Measurements from ENCODE around the gene HS6ST1. TPM values are rescaled to one million over a fixed set of nuclear protein-coding genes. Genes with fewer than 3 reads are reported as not detected.
"Not testable (repeated sequence)": the region's sequence is repeated elsewhere in the genome, so short reads cannot be mapped to it uniquely, and the experiment has no call there.

The HS6ST1 gene
- polyA plus RNA-seq, 1 donor from 2014 or later = 4.3 TPM

DNA sequence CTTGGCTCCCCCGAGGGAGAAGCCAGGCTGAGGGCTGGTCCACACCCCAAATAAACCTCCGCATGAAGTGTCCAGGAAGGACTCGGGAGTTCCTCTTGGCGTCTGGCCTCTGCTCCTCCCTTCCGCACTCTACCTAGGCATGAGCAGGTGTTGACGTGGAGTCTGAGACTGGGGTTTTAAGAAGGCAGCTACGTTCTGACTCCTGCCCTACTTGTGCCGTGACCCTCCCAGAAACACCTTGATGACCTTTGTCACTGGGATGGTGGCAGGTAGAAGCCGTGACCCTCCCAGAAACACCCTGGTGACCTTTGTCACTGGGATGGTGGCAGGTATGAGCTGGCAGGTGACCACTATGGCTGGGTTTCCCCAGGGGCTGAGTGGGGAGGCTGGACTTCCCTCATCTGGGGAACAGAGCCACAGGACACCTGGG, 54.8 kb downstream of the HS6ST1 start:
- H3K4me3 Mint-ChIP-seq = no peak overlapping the region
- H3K27ac Mint-ChIP-seq = no peak overlapping the region
- peaks cover 0 to 2% (median 0%) of the 10 kb centered on the region in 3 donors for H3K4me1 Mint-ChIP-seq
- no peaks in the 10 kb centered on the region for H3K27me3 Mint-ChIP-seq
- H3K36me3 Mint-ChIP-seq = no peaks in the 10 kb centered on the region
- H3K9me3 Mint-ChIP-seq = no peaks in the 10 kb centered on the region

DNA sequence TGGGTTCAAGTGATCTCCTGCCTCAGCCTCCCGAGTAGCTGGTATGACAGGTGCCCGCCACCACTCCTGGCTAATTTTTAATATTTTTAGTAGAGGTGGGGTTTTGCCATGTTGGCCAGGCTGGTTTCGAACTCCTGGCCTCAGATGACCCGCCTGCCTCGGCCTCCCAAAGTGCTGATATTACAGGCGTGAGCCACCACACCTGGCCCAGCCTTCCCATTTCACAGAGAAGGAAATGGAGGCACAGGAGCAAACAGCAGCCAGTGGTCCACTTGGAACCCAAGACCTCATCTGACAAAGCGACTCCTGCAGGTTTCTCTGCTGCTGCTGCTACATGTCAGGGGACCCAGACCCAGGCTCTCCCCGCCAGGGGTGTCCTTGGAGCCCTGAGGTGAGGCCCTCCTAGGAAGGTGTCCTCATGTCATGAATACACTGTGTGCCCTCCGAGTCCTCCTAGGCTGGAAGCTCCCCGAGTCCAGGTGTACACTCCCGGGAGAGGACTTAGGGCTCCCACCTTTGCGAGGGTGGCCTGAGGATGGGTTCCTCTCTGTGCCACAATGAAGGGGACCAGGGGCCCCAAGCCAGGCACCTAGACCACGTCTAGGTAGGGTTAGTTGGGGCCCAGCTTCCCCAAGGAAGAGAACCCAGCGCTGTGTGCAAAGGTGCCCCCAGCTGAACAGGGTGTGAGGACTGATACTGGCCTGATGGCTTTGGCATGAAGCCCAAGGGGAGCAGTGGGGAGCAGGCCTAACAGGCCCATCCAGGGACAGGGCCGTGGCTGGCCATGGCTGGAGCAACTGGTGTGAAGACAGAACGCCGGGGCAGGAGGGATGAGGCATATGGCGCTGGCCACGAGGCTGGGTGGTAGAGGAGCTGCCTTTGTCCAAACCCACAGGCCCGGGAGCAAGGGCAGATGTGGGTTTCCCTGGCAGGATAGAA, 56.1 kb downstream of the HS6ST1 start:
- Mint-ChIP-seq H3K4me1 (peaks cover 0 to 2% (median 0%) of the 10 kb centered on the region in 3 donors), H3K36me3 (no peaks in the 10 kb centered on the region), H3K27me3 (no peaks in the 10 kb centered on the region), H3K27ac (no peak overlapping the region), H3K4me3 (no peak overlapping the region), H3K9me3 (no peaks in the 10 kb centered on the region)

DNA sequence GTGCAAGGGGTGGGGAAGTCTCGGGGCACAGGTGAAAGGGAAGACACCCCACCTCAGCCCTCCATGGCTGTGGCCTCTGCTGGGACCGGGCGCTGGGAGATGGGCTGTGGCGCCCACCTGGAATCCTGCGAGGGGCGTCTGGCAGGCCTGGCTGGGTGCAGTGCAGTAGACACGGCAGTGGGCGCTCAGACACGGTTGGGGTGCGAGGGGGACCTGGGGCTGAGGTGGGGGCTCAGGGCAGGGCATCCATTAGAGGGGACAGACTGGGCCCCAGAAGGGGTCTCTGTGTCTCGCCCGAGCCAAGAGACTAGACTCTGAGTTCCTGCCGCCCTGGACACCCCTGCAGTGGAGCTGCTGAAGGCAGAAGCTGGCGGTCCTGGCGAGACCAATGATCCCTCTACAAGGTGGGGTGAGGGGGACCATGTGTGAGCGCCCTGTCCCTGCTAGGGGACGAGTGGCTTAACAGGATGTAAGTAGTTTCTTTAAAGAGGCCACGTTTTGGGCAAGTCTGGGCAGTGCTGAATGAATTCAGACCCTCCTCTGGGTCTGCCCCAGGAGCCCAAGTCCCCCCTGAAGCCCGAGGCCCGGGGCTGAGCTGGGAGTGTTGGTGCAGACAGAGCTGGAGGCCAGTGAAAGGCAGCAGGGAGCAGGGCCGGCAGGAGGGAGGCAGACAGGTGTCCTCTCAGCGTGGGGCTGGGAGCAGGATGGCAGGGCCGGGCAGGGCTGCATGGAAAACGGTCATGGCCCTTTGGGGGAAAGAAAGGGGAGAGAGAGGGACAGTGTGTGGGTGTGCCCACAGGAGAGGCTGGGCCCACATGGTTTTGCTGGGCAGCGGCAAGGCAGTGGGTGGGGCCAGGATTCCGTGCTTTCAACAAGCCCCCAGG, 57.2 kb downstream of the HS6ST1 start:
- Mint-ChIP-seq H3K4me3 (no peak overlapping the region), H3K36me3 (no peaks in the 10 kb centered on the region), H3K4me1 (peaks cover 0 to 2% (median 0%) of the 10 kb centered on the region in 3 donors), H3K27ac (no peak overlapping the region), H3K9me3 (no peaks in the 10 kb centered on the region), H3K27me3 (no peaks in the 10 kb centered on the region)

DNA sequence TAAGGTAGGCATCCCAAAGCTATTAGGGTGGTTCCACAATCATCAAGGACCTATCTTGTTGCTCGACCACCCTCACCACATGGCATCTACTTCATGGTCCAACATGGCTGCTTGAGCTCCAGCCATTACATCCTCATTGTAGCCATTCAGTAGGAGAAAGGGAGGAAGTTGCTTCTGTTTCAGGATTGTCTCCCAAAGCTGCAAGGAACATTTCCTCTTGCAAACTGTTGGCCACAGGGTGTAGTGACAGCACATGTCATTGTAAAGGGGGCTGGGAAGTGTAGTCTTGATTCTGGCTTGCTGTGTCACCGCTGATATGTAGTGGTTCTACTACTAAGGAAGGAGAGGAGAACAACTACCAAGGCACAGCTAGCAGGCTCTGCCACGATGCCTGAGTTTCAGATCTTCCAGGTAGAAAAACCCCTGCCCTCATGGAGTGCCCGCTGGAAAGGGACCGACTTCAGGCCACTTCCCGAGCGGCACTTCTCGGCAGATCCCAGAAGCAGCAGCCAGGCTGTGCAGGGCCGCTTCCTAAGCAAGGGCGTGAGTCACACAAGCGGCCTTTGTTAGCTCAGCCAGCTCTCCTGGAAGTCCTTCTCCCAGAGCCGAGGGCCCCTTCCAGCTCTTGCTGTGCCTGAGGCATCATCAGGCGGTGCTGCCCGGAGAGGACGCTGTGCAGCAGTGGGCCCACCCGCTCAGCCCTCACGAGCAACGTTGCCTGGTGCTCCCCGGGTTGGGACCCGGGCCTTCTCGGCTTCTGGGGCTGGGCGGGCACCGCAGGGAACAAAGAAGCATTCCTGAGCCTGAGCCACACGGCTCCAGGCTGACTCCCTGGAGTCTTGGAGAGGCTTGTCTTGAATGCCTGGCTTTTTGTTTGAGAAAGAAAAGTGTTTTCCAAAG, 58.2 kb downstream of the HS6ST1 start:
- Mint-ChIP-seq H3K27me3 (no peaks in the 10 kb centered on the region), H3K36me3 (peaks cover 2% of the 10 kb centered on the region), H3K9me3 (no peaks in the 10 kb centered on the region)

DNA sequence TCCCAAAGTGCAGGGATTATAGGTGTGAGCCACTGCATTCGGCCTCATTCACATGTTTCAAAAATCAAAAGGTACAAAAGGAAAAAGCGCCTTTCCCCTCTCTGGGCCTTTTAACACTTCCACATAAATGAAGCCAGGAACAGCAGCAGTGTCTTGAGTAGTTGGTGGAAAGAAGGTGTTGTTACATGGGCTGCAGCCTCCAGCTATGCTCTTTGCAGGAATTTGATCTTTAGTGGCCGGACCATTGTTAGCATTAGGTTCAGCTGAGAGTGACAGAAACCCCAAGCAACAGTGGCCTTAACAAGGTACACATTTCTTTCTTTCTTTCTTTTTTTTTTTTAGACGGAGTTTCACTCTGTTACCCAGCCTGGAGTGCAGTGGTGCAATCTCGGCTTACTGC, 59.1 kb downstream of the HS6ST1 start:
- Mint-ChIP-seq H3K4me1 (no peaks in the 10 kb centered on the region), H3K36me3 (peaks cover 5% of the 10 kb centered on the region), H3K4me3 (no peak overlapping the region), H3K27me3 (peaks cover 4% of the 10 kb centered on the region), H3K9me3 (no peaks in the 10 kb centered on the region), H3K27ac (peak overlapping the region in 1 of 3 donors; percentile 63)

More for the DNA sequence above, 58.2 kb downstream of the HS6ST1 start:
- Mint-ChIP-seq H3K27ac (peak overlapping the region in 1 of 3 donors; percentile 63), H3K4me1 (peaks cover 0 to 2% (median 0%) of the 10 kb centered on the region in 3 donors), H3K4me3 (no peak overlapping the region)

DNA sequence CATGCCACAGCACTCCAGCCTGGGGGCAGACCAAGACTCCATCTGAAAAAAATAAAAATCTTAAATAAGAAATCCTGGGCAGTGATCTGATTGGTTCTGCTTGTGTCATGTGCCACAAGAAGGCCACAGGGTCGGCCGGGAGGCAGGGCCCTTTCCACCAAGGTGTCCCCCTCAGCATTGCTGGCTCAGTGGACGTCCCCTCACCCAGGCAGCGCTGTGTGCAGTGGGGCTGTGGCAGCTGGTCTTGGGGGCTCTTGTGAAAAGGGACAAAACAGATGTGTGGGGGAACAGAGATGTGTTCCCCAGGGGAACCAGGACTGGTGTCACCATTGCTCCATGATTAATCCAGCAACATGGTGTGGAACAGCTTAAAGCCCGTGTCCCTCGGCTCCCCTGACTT, 60.5 kb downstream of the HS6ST1 start:
- Mint-ChIP-seq H3K27ac (no peak overlapping the region), H3K36me3 (peaks cover 5% of the 10 kb centered on the region), H3K4me3 (no peak overlapping the region), H3K27me3 (peaks cover 4% of the 10 kb centered on the region), H3K9me3 (no peaks in the 10 kb centered on the region), H3K4me1 (no peaks in the 10 kb centered on the region)

DNA sequence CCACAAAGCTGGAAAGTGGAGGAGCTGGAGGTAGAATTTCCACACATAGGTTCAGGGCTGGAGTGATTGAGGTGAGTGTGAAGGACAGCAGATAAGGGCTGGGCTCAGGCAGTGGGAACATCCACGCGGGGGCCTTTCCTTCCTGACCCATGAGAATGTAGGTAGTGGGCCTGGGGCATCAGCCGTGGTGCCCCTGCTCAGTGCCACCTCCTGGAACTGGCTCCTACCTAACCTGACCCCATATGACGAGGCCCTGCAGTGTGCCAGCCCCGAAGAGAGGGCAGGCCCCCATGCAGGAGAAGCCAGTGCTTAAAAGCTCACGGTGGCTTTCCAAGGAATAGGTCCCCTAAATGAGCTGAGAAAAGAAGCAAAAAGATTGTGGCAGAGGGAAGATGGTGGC, 66.2 kb downstream of the HS6ST1 start:
- H3K9me3 Mint-ChIP-seq = no peaks in the 10 kb centered on the region

DNA sequence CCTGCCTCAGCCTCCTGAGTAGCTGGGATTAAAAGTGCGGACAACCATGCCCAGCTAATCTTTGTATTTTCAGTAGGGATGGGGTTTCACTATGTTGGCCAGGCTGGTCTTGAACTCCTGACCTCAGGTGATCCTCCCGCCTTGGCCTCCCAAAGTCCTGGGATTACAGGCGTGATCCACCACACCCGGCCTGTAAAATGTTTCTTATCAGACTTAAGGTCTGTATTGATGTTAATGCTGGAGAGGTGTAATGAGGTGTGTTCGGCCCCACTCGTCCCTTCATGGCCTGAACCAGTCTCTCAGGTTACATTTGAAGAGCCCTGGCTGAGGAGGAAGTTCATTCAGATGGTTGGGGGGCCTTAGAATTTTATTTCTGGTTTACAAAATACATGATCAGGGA, 66.6 kb downstream of the HS6ST1 start:
- H3K4me1 Mint-ChIP-seq, H3K27ac Mint-ChIP-seq, H3K4me3 Mint-ChIP-seq, H3K9me3 Mint-ChIP-seq, H3K36me3 Mint-ChIP-seq, H3K27me3 Mint-ChIP-seq: not testable (repeated sequence)

More for the DNA sequence above, 66.2 kb downstream of the HS6ST1 start:
- H3K36me3 Mint-ChIP-seq = peaks cover 5% of the 10 kb centered on the region
- H3K4me1 Mint-ChIP-seq = no peaks in the 10 kb centered on the region
- H3K4me3 Mint-ChIP-seq = no peak overlapping the region
- peaks cover 4% of the 10 kb centered on the region for H3K27me3 Mint-ChIP-seq
- H3K27ac Mint-ChIP-seq = no peak overlapping the region

DNA sequence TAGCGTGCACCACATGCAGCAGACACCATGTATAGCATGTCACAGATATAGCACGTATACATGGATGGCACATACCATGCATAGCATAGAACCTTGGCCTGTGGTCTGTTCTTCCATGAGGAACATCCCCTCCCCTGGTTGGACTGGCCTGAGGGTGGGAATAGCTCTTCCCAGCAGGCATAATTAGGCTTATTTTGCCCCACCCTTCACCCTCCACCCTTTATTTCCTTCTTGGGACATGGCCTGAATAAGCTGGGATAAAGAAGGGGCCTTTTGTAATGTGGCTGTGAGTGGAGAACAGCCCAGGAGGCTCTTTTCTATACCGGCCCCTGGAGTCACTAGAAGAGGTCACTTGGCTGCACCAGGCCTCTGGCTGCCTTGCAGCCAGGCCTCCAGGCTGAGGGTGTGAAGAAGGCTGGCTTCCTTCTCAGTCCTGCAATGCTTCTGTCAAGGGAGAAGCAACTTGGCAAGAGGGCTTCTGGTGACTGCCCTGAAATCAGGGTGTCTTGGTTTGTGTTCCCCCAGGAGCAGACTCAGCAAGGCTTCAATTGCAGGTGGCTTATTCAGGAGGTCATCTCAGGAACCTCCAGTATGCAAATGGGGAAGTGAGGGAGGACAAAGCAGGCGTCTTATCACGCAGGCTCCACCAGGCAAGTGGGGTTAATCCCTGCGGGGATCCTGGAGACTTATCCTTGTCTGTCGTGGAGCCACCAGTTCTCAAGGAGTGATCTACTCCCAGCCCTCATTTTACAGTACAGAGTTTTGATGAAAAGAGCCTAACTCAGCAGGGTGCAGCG, 68.2 kb downstream of the HS6ST1 start:
- Mint-ChIP-seq H3K27ac (no peak overlapping the region), H3K4me3 (no peak overlapping the region), H3K9me3 (no peaks in the 10 kb centered on the region), H3K27me3 (peaks cover 4% of the 10 kb centered on the region), H3K4me1 (no peaks in the 10 kb centered on the region), H3K36me3 (peaks cover 2% of the 10 kb centered on the region)

DNA sequence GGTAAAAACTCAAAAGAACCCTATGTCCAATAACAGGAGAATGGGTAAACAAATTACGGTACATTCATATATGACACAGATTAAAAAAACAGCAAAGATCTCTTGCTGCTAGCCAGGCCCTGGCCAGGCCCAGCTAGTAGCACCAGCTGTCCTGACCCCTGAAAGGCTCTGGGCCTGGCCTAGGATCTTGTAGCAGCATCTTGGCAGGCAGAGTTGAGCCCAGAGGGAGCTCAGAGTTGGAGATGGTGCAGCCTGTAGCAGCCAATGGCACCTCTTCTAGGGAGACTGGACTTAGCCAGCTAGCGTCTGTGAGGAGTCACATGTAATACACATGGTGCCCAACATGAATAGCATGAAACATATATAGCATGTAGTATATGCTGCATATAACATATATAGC, 69.1 kb downstream of the HS6ST1 start:
- Mint-ChIP-seq H3K9me3 (no peaks in the 10 kb centered on the region), H3K36me3 (no peaks in the 10 kb centered on the region), H3K27ac (peak overlapping the region in 1 of 3 donors; percentile 84), H3K4me1 (no peaks in the 10 kb centered on the region), H3K27me3 (no peaks in the 10 kb centered on the region), H3K4me3 (no peak overlapping the region)

DNA sequence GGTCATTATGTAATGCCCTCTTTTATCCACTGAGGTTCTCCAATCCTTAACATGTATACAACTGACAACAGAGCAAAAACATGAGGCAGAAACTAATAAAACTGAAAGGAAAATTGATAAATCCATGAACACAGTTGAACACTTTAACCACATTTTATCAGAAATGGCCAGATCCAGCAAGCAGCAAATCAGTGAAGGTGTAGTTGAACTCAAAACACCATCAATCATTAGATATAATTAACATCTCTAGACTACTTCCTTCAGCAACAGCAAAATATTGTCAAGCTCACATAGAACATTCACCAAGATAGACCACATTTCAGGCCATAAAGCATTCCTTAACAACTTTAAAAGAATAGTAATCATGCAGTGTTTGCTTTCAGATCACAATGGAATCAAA, 72.9 kb downstream of the HS6ST1 start:
- Mint-ChIP-seq H3K27ac (no peak overlapping the region), H3K4me3 (no peak overlapping the region), H3K36me3 (no peaks in the 10 kb centered on the region), H3K27me3 (no peaks in the 10 kb centered on the region), H3K9me3 (no peaks in the 10 kb centered on the region), H3K4me1 (no peaks in the 10 kb centered on the region)

DNA sequence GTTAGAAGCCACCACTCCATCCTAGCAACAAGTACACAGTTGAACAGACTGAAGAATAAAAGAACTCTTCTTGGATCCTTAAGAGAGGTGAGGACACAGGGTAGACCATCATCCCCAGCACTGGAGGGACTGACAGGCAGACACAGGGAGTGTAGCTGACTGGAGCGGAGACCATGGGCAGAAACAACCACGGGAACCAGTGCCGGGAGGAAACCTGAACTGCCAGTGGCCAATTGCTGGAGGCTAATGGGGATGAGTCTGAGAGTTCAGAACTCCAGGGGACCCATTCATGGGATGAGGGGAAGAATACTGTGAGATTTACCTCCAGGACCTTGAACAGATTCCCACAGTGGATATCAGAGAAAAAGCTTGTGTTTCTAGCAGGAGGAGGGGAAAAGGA, 76.8 kb downstream of the HS6ST1 start:
- no peaks in the 10 kb centered on the region for H3K9me3 Mint-ChIP-seq
- H3K27me3 Mint-ChIP-seq = no peaks in the 10 kb centered on the region
- H3K4me1 Mint-ChIP-seq = no peaks in the 10 kb centered on the region
- H3K4me3 Mint-ChIP-seq = no peak overlapping the region
- H3K27ac Mint-ChIP-seq = no peak overlapping the region
- no peaks in the 10 kb centered on the region for H3K36me3 Mint-ChIP-seq

DNA sequence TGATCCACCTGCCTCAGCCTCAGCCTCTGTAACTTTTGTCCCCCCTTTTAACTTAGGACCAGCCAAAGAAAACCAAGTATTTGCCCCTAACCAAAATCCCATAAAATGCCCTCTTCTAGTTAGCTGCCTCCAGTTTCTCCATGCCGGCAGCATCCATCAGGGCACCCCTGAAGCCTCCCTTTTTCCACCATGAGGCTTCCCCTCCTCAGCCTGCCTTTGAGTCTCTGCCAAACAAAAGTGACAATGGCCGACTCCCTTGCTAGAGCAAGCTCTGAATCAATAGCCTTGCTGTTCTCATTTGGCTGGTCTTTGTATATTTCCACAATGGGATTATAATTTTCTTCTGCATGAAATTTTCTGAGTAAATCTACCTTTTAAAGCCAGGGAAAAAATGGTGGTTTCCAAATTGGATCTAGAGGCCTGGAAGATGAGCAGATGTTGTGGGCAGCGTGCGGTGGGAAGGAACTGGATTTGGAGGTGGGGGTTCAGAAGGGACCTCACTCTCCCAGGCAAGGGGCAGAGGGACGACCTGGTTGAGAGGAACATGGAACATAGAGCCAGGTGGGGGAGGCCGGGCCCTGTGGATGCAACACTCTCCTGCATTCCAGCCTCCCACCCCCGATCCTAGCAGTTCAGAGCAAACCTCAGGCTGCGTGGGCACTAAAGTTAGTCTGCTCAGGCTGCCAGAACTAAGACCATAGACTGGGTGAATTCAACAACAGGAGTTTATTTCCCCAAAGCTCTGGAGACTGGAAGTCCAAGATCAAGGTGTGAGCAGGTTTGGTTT, 80.6 kb downstream of the HS6ST1 start:
- H3K27ac Mint-ChIP-seq = peak overlapping the region in 1 of 3 donors; percentile 17
- no peaks in the 10 kb centered on the region for H3K9me3 Mint-ChIP-seq

More for the DNA sequence above, 80.6 kb downstream of the HS6ST1 start:
- H3K4me3 Mint-ChIP-seq = peak overlapping the region in 1 of 4 donors; percentile 25
- H3K27me3 Mint-ChIP-seq = peaks cover 2% of the 10 kb centered on the region
- H3K4me1 Mint-ChIP-seq = peaks cover 0 to 3% (median 3%) of the 10 kb centered on the region in 3 donors
- peaks cover 2% of the 10 kb centered on the region for H3K36me3 Mint-ChIP-seq
